ENCODE results near the gene ACOX2. TPM values are rescaled to one million over a fixed set of nuclear protein-coding genes. Genes with fewer than 3 reads are reported as not detected.

The ACOX2 gene
- total and polyA plus RNA-seq, 4 donors: 5.3 to 24.4 (median 11.6) TPM

DNA sequence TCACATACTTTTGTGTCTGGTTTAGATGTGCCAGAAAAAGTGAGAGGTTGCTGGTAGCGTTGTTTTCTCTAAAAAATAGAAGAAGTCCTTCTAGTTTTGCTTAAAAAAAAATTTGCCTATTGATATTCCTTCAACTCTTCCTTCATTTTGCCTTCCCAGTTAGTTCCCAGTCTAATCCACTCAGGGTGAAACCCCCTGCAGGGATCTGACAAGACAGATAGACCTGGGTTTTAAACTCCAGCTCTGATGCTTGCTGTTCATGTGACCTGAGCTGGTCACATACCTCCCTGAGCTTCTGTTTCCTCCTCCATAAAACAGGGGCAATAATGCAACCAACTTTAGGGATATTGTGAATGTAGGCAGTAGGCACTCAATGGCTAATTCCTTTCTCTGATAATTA, 63.7 kb downstream of the ACOX2 start:
- TF ChIP-seq, protein P1, sequence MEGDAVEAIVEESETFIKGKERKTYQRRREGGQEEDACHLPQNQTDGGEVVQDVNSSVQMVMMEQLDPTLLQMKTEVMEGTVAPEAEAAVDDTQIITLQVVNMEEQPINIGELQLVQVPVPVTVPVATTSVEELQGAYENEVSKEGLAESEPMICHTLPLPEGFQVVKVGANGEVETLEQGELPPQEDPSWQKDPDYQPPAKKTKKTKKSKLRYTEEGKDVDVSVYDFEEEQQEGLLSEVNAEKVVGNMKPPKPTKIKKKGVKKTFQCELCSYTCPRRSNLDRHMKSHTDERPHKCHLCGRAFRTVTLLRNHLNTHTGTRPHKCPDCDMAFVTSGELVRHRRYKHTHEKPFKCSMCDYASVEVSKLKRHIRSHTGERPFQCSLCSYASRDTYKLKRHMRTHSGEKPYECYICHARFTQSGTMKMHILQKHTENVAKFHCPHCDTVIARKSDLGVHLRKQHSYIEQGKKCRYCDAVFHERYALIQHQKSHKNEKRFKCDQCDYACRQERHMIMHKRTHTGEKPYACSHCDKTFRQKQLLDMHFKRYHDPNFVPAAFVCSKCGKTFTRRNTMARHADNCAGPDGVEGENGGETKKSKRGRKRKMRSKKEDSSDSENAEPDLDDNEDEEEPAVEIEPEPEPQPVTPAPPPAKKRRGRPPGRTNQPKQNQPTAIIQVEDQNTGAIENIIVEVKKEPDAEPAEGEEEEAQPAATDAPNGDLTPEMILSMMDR (IDR thresholded peaks at IDR 0.05; ENCODE audit: control extremely low read depth, extremely low read depth): no peak
- 89 to 95% methylated on average over 1 of the region's 1 CpG for WGBS, 2 donors
- no peak for ATAC-seq (ENCODE audit: insufficient read depth, low FRiP score)

DNA sequence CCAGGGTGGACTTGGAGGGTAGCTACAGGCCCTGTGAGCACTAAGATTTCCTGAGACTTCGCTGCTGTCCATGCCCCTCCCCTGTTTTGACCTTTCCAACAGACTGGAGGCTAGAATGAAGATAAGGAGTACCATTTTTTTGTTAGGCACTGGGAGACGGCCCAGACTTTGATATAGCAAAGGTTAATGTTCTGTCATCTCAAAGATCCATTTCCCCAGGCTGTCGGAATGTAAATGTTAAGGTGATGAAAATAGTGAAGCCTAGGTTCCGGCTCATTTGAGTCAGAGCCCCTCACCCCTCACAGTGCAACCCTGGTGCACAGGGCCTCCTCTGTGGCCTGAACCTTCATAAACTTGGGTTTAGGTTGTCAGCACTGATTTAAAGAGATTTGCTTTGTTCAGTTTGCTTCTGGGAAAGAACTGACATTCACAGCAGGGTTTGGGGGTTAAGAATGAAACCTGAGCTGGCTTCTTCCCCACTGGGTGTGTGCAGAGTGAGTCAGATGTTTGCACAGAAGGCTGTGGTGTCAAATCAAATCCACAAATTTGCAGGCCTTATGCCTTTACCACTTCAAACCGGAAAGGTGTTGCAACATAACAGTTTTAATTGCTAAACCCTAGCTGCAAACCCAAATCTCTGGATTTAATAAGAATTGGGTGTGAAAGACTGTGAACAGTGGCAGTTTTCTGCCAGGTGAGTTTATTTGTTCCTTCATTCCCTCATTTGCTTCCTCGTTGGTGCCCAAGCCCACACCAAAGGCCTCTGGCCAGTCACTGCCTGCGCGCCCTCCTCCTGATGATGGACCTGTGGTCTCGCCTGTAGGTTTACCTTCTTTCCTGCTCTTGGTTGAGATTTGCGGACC, 65.7 kb downstream of the ACOX2 start:
- 46 to 47% methylated on average over 10 of the region's 10 CpGs for WGBS, 2 donors
- no peaks in the 10 kb centered on the region for H3K27me3 ChIP-seq (ENCODE audit: control insufficient read depth in 3 of 3, insufficient read depth in 3 of 3, low read length in 2 of 3)
- TF ChIP-seq, protein P1 (IDR thresholded peaks at IDR 0.05; ENCODE audit: control extremely low read depth, extremely low read depth): no peak
- no peaks in the 10 kb centered on the region for H3K36me3 ChIP-seq (ENCODE audit: control insufficient read depth in 4 of 4, insufficient read depth in 4 of 4, low read length in 4 of 4)
- H3K4me3 ChIP-seq: no peak overlapping the region
- peak overlapping the region in 1 of 2 donors; percentile 74 for H3K27ac ChIP-seq (ENCODE audit: low read depth in 1 of 2, low read length in 1 of 2)
- ATAC-seq (ENCODE audit: insufficient read depth, low FRiP score): peak; percentile 85
- H3K9me3 ChIP-seq (ENCODE audit: control insufficient read depth in 4 of 4, insufficient read depth in 3 of 4, low read length in 3 of 4): no peaks in the 10 kb centered on the region
- peaks cover 0 to 6% (median 0%) of the 10 kb centered on the region in 5 donors for H3K4me1 ChIP-seq (ENCODE audit: control insufficient read depth in 5 of 5, insufficient read depth in 5 of 5, low read length in 5 of 5)
- no peak overlapping the region for H3K9ac ChIP-seq (ENCODE audit: insufficient read depth in 1 of 2, low read length in 2 of 2)
- DNase-seq: peak in 2 of 3 donors; percentile 36 to 68

More for the DNA sequence above, 63.7 kb downstream of the ACOX2 start:
- Histone ChIP-seq H3K36me3 (ENCODE audit: control insufficient read depth in 4 of 4, insufficient read depth in 4 of 4, low read length in 4 of 4) (no peaks in the 10 kb centered on the region), H3K4me3 (no peak overlapping the region), H3K27me3 (ENCODE audit: control insufficient read depth in 3 of 3, insufficient read depth in 3 of 3, low read length in 2 of 3) (no peaks in the 10 kb centered on the region), H3K27ac (ENCODE audit: low read depth in 1 of 2, low read length in 1 of 2) (no peak overlapping the region), H3K4me1 (ENCODE audit: control insufficient read depth in 5 of 5, insufficient read depth in 5 of 5, low read length in 5 of 5) (peaks cover 0 to 6% (median 0%) of the 10 kb centered on the region in 5 donors), H3K9me3 (ENCODE audit: control insufficient read depth in 4 of 4, insufficient read depth in 3 of 4, low read length in 3 of 4) (no peaks in the 10 kb centered on the region), H3K9ac (ENCODE audit: insufficient read depth in 1 of 2, low read length in 2 of 2) (no peak overlapping the region)
- no peak for DNase-seq

DNA sequence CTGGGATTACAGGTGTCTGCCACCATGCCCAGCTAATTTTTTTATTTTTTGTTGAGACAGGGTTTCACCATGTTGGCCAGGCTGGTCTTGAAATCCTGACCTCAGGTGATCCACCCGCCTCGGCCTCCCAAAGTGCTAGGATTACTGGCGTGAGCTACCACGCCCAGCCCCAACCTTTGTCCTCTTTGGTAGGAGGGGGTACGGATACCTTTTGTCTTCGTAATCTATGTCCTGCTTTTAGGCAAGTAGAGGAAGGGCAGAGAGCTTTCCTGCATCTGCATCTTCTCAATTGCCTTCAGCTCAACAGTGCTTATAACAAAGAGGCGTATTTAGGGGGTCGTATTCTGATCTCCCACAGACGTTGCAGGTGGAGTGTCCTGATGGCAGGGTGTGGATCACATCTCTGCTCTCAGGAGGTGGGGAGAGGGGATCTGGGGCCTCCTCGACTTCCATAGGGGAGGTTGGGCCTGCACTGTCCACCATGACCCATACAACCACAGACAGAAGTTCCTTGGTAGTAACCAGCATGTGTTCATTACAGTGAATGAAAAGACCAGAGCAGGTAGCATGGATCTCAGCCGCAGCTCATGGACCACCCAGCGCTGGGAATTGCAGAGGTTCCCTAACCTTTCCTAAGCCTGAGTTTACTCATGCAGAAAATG, 66.5 kb downstream of the ACOX2 start:
- Histone ChIP-seq H3K9me3 (ENCODE audit: control insufficient read depth in 4 of 4, insufficient read depth in 3 of 4, low read length in 3 of 4) (no peaks in the 10 kb centered on the region), H3K36me3 (ENCODE audit: control insufficient read depth in 4 of 4, insufficient read depth in 4 of 4, low read length in 4 of 4) (no peaks in the 10 kb centered on the region), H3K9ac (ENCODE audit: insufficient read depth in 1 of 2, low read length in 2 of 2) (no peak overlapping the region), H3K4me1 (ENCODE audit: control insufficient read depth in 5 of 5, insufficient read depth in 5 of 5, low read length in 5 of 5) (peaks cover 0 to 6% (median 0%) of the 10 kb centered on the region in 5 donors), H3K4me3 (no peak overlapping the region), H3K27me3 (ENCODE audit: control insufficient read depth in 3 of 3, insufficient read depth in 3 of 3, low read length in 2 of 3) (no peaks in the 10 kb centered on the region), H3K27ac (ENCODE audit: low read depth in 1 of 2, low read length in 1 of 2) (peak overlapping the region in 1 of 2 donors; percentile 74)
- DNase-seq (no peak), ATAC-seq (ENCODE audit: insufficient read depth, low FRiP score) (no peak)
- TF ChIP-seq, protein P1 (IDR thresholded peaks at IDR 0.05; ENCODE audit: control extremely low read depth, extremely low read depth): no peak
- 93 to 94% methylated on average over 12 of the region's 12 CpGs for WGBS, 2 donors
